Fibroblast of lung (primary cell): ENCODE measurements around the gene ERCC1. TPM values are rescaled to one million over a fixed set of nuclear protein-coding genes. Genes with fewer than 3 reads are reported as not detected.

Source experiments
- DNase-seq, 2 donors: peaks; one replicate each; pipeline versions ENCODE4 v3.0.0 to v3.0.0-alpha.2; 2010; ENCODE audit warnings: low read depth in 2 of 2
- H2AFZ ChIP-seq: 2 replicates; pipeline ENCODE4 v1.5.1; 2012; ENCODE audit warnings: low read length, control low read depth, inconsistent platforms
- H3K27ac ChIP-seq: 2 replicates; pipeline ENCODE4 v1.5.1; 2011; ENCODE audit warnings: low read length, control low read depth; ENCODE audit not compliant: insufficient read depth
- H3K27me3 ChIP-seq: 2 replicates; pipeline ENCODE4 v1.5.1; 2011; ENCODE audit warnings: mild to moderate bottlenecking, low read length; ENCODE audit not compliant: control insufficient read depth, insufficient read depth
- H3K36me3 ChIP-seq: 2 replicates; pipeline ENCODE4 v1.5.1; 2011; ENCODE audit warnings: low read length; ENCODE audit not compliant: control insufficient read depth, insufficient read depth
- H3K4me1 ChIP-seq: 2 replicates; pipeline ENCODE4 v1.5.1; 2011; ENCODE audit warnings: low read length; ENCODE audit not compliant: control insufficient read depth, insufficient read depth; ENCODE audit errors: extremely low read depth
- H3K4me2 ChIP-seq: 2 replicates; pipeline ENCODE4 v1.5.1; 2011; ENCODE audit warnings: low read length, control low read depth; ENCODE audit not compliant: insufficient read depth; ENCODE audit errors: extremely low read depth
- H3K4me3 ChIP-seq, 4 experiments: fragments of 200-600 bp in 1 of 4; sonication (generic) in 1 of 4; replicated peaks in 1 of 4; 2 replicates each; pipeline ENCODE4 v1.5.1; 2011 to 2016; ENCODE audit warnings: low read length in 4 of 4, low read depth in 3 of 4, mild to moderate bottlenecking in 3 of 4, control low read depth in 2 of 4, inconsistent platforms in 1 of 4, mixed read lengths in 1 of 4; ENCODE audit not compliant: insufficient read depth in 1 of 4; ENCODE audit errors: control extremely low read depth in 1 of 4
- H3K79me2 ChIP-seq: 2 replicates; pipeline ENCODE4 v1.5.1; 2012; ENCODE audit warnings: mild to moderate bottlenecking, low read length, inconsistent platforms; ENCODE audit not compliant: control insufficient read depth, insufficient read depth
- H3K9ac ChIP-seq: 2 replicates; pipeline ENCODE4 v1.5.1; 2011; ENCODE audit warnings: mild to moderate bottlenecking, low read length, control low read depth; ENCODE audit not compliant: insufficient read depth
- H3K9me3 ChIP-seq: 2 replicates; pipeline ENCODE4 v1.5.1; 2012; ENCODE audit warnings: low read depth, low read length; ENCODE audit not compliant: control insufficient read depth, insufficient read depth
- H4K20me1 ChIP-seq: 2 replicates; pipeline ENCODE4 v1.5.1; 2011; ENCODE audit warnings: low read length; ENCODE audit not compliant: control insufficient read depth, insufficient read depth; ENCODE audit errors: extremely low read depth
- EZH2 ChIP-seq: IDR thresholded peaks from 2 replicates; pipeline ENCODE4 v1.5.1; 2012; ENCODE audit warnings: low read length, control low read depth, mild to moderate bottlenecking; ENCODE audit errors: missing control alignments
- polyA plus RNA-seq, 2 donors: library from polyadenylated mRNA; depleted of rRNA in 1 of 2; stranded (reverse) in 1 of 2; unstranded in 1 of 2; fragments of >200 nt; gene quantifications; 2 replicates each; pipeline ENCODE4 v1.2.1, GENCODE V29; 2011 to 2012; ENCODE audit warnings: missing spikeins in 1 of 2
- total RNA-seq: library from RNA; depleted of rRNA; stranded (reverse); fragments of >200 nt; gene quantifications from 2 replicates; pipeline ENCODE4 v1.2.1, GENCODE V29; 2014
- TF ChIP-seq, protein P1 (sequence below), 2 donors: IDR thresholded peaks in 1 of 2; conservative IDR thresholded peaks in 1 of 2; 1 replicate in 1 of 2; 2 replicates in 1 of 2; pipeline ENCODE4 v1.5.1; 2011 to 2012; ENCODE audit warnings: low read length in 2 of 2, control low read depth in 1 of 2, inconsistent platforms in 1 of 2, low read depth in 1 of 2, mild to moderate bottlenecking in 1 of 2

Gene ERCC1
- total and polyA plus RNA-seq, 2 donors (not counting 1 experiment from before 2014, with no cell fraction given), result 49.3 to 81.1 TPM

DNA sequence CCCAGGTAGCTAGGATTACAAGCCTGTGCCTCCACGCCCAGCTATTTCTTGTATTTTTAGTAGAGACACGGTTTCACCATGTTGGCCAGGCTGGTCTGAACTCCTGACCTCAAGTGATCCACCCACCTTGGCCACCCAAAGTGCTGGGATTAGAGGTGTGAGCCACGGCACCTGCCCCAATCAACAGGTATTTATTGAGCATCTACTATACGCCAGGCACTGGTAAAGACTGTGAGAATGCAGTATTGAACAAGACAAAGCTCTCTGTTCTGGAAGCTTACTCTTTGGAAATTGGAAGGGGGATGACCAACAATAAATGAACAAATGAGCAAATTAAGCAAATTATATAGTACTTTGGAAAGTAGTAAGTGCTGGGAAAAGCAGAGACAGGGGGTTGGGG is 21.4 kb upstream of the ERCC1 start:
- no peaks in the 10 kb centered on the region for H4K20me1 ChIP-seq
- H3K4me2 ChIP-seq, result no peak overlapping the region
- H3K4me3 ChIP-seq, result no peak overlapping the region
- H3K27me3 ChIP-seq, result no peaks in the 10 kb centered on the region
- H3K9me3 ChIP-seq, result no peaks in the 10 kb centered on the region
- DNase-seq, result no peak
- no peak overlapping the region for H2AFZ ChIP-seq
- H3K27ac ChIP-seq, result no peak overlapping the region
- peaks cover 16% of the 10 kb centered on the region for H3K4me1 ChIP-seq
- no peak overlapping the region for H3K9ac ChIP-seq
- H3K36me3 ChIP-seq, result no peaks in the 10 kb centered on the region
- no peak for TF ChIP-seq EZH2
- TF ChIP-seq, protein P1, sequence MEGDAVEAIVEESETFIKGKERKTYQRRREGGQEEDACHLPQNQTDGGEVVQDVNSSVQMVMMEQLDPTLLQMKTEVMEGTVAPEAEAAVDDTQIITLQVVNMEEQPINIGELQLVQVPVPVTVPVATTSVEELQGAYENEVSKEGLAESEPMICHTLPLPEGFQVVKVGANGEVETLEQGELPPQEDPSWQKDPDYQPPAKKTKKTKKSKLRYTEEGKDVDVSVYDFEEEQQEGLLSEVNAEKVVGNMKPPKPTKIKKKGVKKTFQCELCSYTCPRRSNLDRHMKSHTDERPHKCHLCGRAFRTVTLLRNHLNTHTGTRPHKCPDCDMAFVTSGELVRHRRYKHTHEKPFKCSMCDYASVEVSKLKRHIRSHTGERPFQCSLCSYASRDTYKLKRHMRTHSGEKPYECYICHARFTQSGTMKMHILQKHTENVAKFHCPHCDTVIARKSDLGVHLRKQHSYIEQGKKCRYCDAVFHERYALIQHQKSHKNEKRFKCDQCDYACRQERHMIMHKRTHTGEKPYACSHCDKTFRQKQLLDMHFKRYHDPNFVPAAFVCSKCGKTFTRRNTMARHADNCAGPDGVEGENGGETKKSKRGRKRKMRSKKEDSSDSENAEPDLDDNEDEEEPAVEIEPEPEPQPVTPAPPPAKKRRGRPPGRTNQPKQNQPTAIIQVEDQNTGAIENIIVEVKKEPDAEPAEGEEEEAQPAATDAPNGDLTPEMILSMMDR (conservative IDR thresholded peaks at IDR 0.05 in 1 of 2, IDR thresholded peaks at IDR 0.05 in 1 of 2; ENCODE audit: low read depth in 1 of 2, low read length in 2 of 2), result no peak
- H3K79me2 ChIP-seq, result no peaks in the 10 kb centered on the region

DNA sequence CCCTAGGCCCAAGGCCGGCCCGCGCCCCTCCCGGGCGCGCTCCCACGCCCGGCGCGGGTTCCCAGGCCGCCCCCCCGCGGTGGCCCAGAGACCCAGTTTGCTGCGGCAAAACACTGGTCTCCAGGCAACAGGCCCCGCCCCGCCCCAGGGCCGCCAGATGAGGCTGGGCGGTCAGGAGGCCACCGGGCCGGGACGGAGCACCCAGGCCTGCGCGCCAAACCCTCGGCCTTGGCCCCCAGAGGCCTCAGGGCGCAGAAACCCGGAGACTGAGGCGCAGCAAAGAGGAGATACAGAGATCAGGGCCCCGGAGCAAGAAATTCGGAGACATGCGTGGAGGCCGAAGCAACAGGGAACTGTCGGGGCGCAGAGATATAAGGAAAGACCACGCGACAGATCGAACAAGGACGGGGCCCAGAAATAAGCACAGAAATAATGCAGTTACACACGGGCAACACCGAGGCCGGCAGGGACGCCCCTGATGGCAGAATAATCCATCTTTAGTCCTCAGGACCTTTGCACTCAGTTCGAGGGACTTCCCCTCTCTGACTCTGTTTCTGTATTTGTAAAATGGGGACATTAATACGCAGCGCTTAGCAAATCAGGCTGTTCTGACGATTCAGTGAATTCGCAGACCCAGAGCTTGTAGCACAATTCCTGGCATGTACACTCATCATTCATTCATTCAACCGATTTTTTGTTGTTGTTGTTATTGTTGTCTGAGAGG is 20.8 kb upstream of the ERCC1 start:
- Histone ChIP-seq H4K20me1 (no peaks in the 10 kb centered on the region), H3K36me3 (no peaks in the 10 kb centered on the region), H3K4me3 (peak overlapping the region in 3 of 4 experiments; percentile 19 to 49 (median 26)), H3K4me1 (peaks cover 17% of the 10 kb centered on the region), H3K79me2 (no peaks in the 10 kb centered on the region), H3K4me2 (peak overlapping the region; percentile 81), H2AFZ (no peak overlapping the region), H3K27me3 (no peaks in the 10 kb centered on the region), H3K9me3 (no peaks in the 10 kb centered on the region), H3K9ac (peak overlapping the region; percentile 66), H3K27ac (peak overlapping the region; percentile 75)
- TF ChIP-seq, protein P1 (conservative IDR thresholded peaks at IDR 0.05 in 1 of 2, IDR thresholded peaks at IDR 0.05 in 1 of 2; ENCODE audit: low read depth in 1 of 2, low read length in 2 of 2), result no peak
- TF ChIP-seq EZH2, result no peak
- peak; percentile 77 to 78 for DNase-seq

DNA sequence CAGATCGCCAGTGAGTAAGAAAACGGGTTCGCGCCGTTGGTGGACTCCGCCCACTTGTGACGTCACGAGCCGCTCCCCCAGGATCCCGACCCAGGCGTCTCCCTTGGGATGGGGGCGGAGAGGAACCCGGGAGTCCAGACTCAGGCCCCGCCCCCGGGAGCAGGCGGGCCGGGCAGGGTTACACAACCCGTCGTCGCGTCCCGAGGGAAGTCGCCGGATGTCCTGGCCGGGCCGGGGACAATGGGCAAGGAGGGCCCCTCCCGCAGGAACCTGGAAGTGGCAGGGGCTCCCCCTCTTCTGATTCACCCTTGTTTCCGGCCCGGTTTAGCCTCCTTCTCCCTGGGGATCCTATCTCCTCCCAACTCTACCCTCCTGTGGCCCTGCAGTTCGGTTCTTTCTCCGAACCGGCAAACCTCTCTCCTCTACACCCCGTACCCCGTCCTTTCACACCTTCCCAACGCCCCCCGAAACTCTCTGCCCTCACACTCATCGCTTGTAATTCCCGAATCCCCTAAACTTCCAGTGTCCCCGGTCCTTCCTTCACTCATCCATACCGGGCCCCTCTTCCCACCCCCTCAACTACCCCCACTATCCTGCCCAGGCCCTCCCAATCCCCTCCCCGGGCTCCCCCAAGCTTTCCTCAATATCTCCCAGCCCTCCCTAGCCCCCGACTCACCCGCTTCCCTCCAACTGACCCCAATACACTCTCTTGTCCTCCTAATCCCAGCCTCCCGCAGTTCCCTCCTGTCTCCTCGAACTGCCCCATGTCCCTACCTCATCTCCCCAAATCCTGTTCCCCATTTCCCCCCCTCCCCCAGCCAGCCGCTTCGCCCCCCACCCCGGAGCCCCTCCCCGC is 20.0 kb upstream of the ERCC1 start:
- H3K4me2 ChIP-seq, result peak overlapping the region; percentile 93
- H3K36me3 ChIP-seq, result no peaks in the 10 kb centered on the region
- H3K27ac ChIP-seq, result peak overlapping the region; percentile 78
- TF ChIP-seq, protein P1 (conservative IDR thresholded peaks at IDR 0.05 in 1 of 2, IDR thresholded peaks at IDR 0.05 in 1 of 2; ENCODE audit: low read depth in 1 of 2, low read length in 2 of 2), result no peak
- TF ChIP-seq EZH2, result no peak
- no peaks in the 10 kb centered on the region for H3K79me2 ChIP-seq
- peaks cover 17% of the 10 kb centered on the region for H3K4me1 ChIP-seq
- peak; percentile 78 to 84 for DNase-seq
- H3K27me3 ChIP-seq, result no peaks in the 10 kb centered on the region
- H4K20me1 ChIP-seq, result no peaks in the 10 kb centered on the region
- peak overlapping the region; percentile 4 to 58 (median 51) for H3K4me3 ChIP-seq
- no peaks in the 10 kb centered on the region for H3K9me3 ChIP-seq
- peak overlapping the region; percentile 78 for H3K9ac ChIP-seq
- H2AFZ ChIP-seq, result no peak overlapping the region
